HG02885 (cell line): ENCODE measurements around the gene C22orf42.
"Not testable (repeated sequence)": the region's sequence is repeated elsewhere in the genome, so short reads cannot be mapped to it uniquely, and the experiment has no call there.

Experiments used
- ATAC-seq: cut with Tn5 transposase; IDR thresholded peaks from one replicate; pipeline ENCODE4 v1.9.1; 2021; ENCODE audit warnings: mild to moderate bottlenecking; ENCODE audit not compliant: unreplicated experiment, poor library complexity

C22orf42 gene

GRCh38 chr22:32191021-32191420 is 31.9 kb upstream of the C22orf42 start:
- ATAC-seq: not testable (repeated sequence)

GRCh38 chr22:32185821-32186220 is 26.7 kb upstream of the C22orf42 start:
- ATAC-seq: no peak

GRCh38 chr22:32183625-32184024 is 24.5 kb upstream of the C22orf42 start:
- ATAC-seq: no peak

- ATAC-seq: no peak
Observed at GRCh38 chr22:32181043-32181442, 21.9 kb upstream of the C22orf42 start.

- ATAC-seq: no peak
Observed at GRCh38 chr22:32177221-32177765, 18.2 kb upstream of the C22orf42 start.

GRCh38 chr22:32175683-32176644 is 16.9 kb upstream of the C22orf42 start:
- no peak for ATAC-seq

- no peak for ATAC-seq
Observed at GRCh38 chr22:32175115-32175514, 16.0 kb upstream of the C22orf42 start.

- no peak for ATAC-seq
Observed at GRCh38 chr22:32165681-32166080, 6.6 kb upstream of the C22orf42 start.

- ATAC-seq: no peak
Observed at GRCh38 chr22:32164075-32164860, 5.2 kb upstream of the C22orf42 start.

GRCh38 chr22:32160411-32160810 is 1.3 kb upstream of the C22orf42 start:
- ATAC-seq: not testable (repeated sequence)

GRCh38 chr22:32157632-32158031 is 1.5 kb downstream of the C22orf42 start:
- not testable (repeated sequence) for ATAC-seq

GRCh38 chr22:32154727-32155126 is 4.4 kb downstream of the C22orf42 start:
- ATAC-seq: not testable (repeated sequence)

- ATAC-seq: not testable (repeated sequence)
Observed at GRCh38 chr22:32151641-32152040, 7.5 kb downstream of the C22orf42 start.

GRCh38 chr22:32150647-32151046 is 8.5 kb downstream of the C22orf42 start:
- not testable (repeated sequence) for ATAC-seq

GRCh38 chr22:32148372-32148771 is 10.7 kb downstream of the C22orf42 start:
- ATAC-seq: not testable (repeated sequence)

- not testable (repeated sequence) for ATAC-seq
Observed at GRCh38 chr22:32147128-32147527, 12.0 kb downstream of the C22orf42 start.

- ATAC-seq: no peak
Observed at GRCh38 chr22:32144496-32145274, 14.4 kb downstream of the C22orf42 start.

- no peak for ATAC-seq
Observed at GRCh38 chr22:32142600-32142999, 16.5 kb downstream of the C22orf42 start.

- not testable (repeated sequence) for ATAC-seq
Observed at GRCh38 chr22:32140688-32141087, 18.4 kb downstream of the C22orf42 start.

- ATAC-seq: not testable (repeated sequence)
Observed at GRCh38 chr22:32138576-32138975, 20.5 kb downstream of the C22orf42 start.
